ENCODE results near the gene CAMTA1. TPM values are rescaled to one million over a fixed set of nuclear protein-coding genes. Genes with fewer than 3 reads are reported as not detected.

Gene CAMTA1
- total RNA-seq, 1 experiment from 2014 or later = 85.2 TPM

DNA sequence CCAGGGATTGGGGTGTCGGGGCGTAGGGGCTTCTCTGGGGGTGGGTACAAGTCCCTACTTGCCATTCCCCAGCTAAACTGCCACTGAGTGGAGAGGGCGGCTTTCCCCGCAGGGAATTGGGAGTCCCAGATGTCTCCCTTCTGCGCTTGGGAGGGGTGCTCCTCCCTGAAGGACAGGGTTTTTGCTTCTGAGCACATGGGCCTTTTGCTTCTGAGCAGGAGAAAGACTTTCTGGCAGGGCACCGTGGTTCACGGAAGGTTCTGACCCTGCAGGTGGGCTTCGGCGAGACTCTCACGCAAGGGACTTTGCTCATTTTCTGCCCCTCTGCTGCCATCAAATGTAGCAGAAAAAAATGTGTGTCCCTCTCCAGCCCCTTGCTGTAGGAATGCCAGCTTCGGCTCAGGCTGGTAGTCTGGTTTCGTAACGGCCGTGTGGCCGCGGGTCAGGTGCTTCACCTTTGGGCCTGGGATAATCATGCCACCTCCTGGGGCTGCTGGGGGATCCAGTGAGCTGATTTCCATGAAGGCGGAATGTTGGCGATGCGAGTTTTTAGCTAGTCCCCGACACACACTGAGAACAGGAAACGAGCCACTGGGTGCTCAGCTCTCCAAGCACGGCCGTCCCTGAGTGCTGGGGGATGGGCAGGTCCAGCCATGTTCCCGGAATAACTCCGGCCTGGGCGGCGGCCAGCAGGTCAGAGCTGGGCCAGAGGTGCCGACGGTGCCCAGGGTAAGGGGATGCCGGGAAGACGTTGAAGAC lies 364.0 kb downstream of the CAMTA1 start:
- Histone ChIP-seq H3K36me3 (ENCODE audit: insufficient read depth, low read length, poor library complexity, severe bottlenecking) (no peaks in the 10 kb centered on the region), H3K9me3 (ENCODE audit: low read depth, low read length, poor library complexity, severe bottlenecking) (no peaks in the 10 kb centered on the region), H3K27ac (ENCODE audit: low read depth, low read length, poor library complexity, severe bottlenecking) (no peak overlapping the region), H3K4me1 (ENCODE audit: insufficient read depth, low read length, poor library complexity, severe bottlenecking) (no peaks in the 10 kb centered on the region), H3K4me3 (ENCODE audit: low read depth, low read length, poor library complexity, severe bottlenecking) (no peak overlapping the region), H3K27me3 (replicated peaks; ENCODE audit: insufficient read depth, low read depth, low read length, poor library complexity) (peaks cover 4% of the 10 kb centered on the region)
- no peak for TF ChIP-seq EZH2 (IDR thresholded peaks at IDR 0.05; ENCODE audit: borderline replicate concordance, low read depth, low read length, poor library complexity, severe bottlenecking)
- TF ChIP-seq, protein P1, sequence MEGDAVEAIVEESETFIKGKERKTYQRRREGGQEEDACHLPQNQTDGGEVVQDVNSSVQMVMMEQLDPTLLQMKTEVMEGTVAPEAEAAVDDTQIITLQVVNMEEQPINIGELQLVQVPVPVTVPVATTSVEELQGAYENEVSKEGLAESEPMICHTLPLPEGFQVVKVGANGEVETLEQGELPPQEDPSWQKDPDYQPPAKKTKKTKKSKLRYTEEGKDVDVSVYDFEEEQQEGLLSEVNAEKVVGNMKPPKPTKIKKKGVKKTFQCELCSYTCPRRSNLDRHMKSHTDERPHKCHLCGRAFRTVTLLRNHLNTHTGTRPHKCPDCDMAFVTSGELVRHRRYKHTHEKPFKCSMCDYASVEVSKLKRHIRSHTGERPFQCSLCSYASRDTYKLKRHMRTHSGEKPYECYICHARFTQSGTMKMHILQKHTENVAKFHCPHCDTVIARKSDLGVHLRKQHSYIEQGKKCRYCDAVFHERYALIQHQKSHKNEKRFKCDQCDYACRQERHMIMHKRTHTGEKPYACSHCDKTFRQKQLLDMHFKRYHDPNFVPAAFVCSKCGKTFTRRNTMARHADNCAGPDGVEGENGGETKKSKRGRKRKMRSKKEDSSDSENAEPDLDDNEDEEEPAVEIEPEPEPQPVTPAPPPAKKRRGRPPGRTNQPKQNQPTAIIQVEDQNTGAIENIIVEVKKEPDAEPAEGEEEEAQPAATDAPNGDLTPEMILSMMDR (conservative IDR thresholded peaks at IDR 0.05; ENCODE audit: low read depth, low read length) = no peak
- ChIA-PET CTCF (no interaction called here), POLR2A (ENCODE audit: low non-redundant PET) (interaction anchor here (0.6 kb wide), 1 partner anchor 17 kb away, joined by 3 read pairs; no protein-coding TSS in a partner anchor)
- no peak for DNase-seq (ENCODE audit: low spot score)
- intact Hi-C loops (cut with micrococcal nuclease; ENCODE audit: unreplicated experiment) = no loop called here
- BruUV-seq (replicated peaks) = no TSS peak

DNA sequence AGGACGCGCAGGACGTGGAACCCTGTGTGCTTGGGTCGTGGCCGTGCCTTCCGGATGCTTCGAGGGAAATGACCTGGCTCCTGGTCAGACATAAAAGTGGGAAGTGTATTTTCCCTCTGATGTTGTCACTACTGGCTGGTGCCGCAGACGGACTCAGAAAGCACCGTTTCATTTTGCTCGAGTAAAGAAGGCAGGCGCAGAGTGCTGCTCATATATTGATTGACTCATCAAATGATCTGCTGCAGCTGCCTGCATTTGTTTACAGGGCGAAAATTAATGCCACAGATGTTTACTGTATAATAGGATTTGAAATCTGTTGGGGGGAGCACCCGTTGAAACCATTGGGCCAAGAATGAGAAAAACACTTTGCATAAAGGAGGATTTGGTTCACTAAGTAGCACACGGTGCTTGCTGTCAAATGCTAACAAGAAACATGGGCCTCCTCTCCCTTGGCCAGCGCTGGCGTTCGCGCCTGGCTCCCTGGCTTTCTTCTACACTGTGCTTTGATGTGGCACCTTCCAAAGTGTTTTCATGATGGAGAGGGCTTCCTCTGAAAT lies 365.5 kb downstream of the CAMTA1 start:
- no TSS peak for BruUV-seq (replicated peaks)
- POLR2A ChIA-PET (ENCODE audit: low non-redundant PET) = no interaction called here
- CTCF ChIA-PET = no interaction called here

DNA sequence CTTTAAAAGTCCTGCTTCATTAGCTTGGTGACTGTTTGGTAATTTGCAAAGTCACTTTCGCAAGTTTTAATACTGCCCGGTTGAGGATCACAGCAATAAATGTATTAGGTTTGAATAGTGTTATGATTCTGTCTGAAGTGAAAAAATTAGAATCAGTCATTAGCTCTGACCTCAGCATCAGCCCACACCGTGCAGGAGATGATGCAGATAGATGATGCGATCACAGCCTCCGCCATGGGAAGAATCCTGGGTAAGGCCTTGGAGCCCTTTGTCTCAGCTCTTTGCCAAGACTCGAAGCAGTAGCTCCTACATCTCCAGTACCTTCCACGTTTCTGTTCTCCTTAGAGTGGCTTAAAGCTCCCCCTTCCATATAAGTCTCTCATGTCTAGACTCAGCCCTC lies 366.7 kb downstream of the CAMTA1 start:
- ChIA-PET POLR2A (ENCODE audit: low non-redundant PET) (interaction anchor here (0.5 kb wide), 1 partner anchor 47 kb away, joined by 3 read pairs; no protein-coding TSS in a partner anchor), CTCF (no interaction called here)
- H3K36me3 ChIP-seq (ENCODE audit: insufficient read depth, low read length, poor library complexity, severe bottlenecking) = no peaks in the 10 kb centered on the region
- intact Hi-C loops (cut with micrococcal nuclease; ENCODE audit: unreplicated experiment) = no loop called here
- no peak overlapping the region for H3K27ac ChIP-seq (ENCODE audit: low read depth, low read length, poor library complexity, severe bottlenecking)
- H3K4me1 ChIP-seq (ENCODE audit: insufficient read depth, low read length, poor library complexity, severe bottlenecking) = no peaks in the 10 kb centered on the region
- no peak for DNase-seq (ENCODE audit: low spot score)
- peaks cover 4% of the 10 kb centered on the region for H3K27me3 ChIP-seq (replicated peaks; ENCODE audit: insufficient read depth, low read depth, low read length, poor library complexity)
- TF ChIP-seq, protein P1 (conservative IDR thresholded peaks at IDR 0.05; ENCODE audit: low read depth, low read length) = no peak
- no peak for TF ChIP-seq EZH2 (IDR thresholded peaks at IDR 0.05; ENCODE audit: borderline replicate concordance, low read depth, low read length, poor library complexity, severe bottlenecking)
- H3K4me3 ChIP-seq (ENCODE audit: low read depth, low read length, poor library complexity, severe bottlenecking) = no peak overlapping the region
- no TSS peak for BruUV-seq (replicated peaks)
- H3K9me3 ChIP-seq (ENCODE audit: low read depth, low read length, poor library complexity, severe bottlenecking) = no peaks in the 10 kb centered on the region

More for the DNA sequence above, 365.5 kb downstream of the CAMTA1 start:
- no peak for TF ChIP-seq EZH2 (IDR thresholded peaks at IDR 0.05; ENCODE audit: borderline replicate concordance, low read depth, low read length, poor library complexity, severe bottlenecking)
- TF ChIP-seq, protein P1 (conservative IDR thresholded peaks at IDR 0.05; ENCODE audit: low read depth, low read length) = no peak
- no peak overlapping the region for H3K4me3 ChIP-seq (ENCODE audit: low read depth, low read length, poor library complexity, severe bottlenecking)
- peaks cover 4% of the 10 kb centered on the region for H3K27me3 ChIP-seq (replicated peaks; ENCODE audit: insufficient read depth, low read depth, low read length, poor library complexity)
- intact Hi-C loops (cut with micrococcal nuclease; ENCODE audit: unreplicated experiment) = no loop called here
- no peak for DNase-seq (ENCODE audit: low spot score)
- H3K4me1 ChIP-seq (ENCODE audit: insufficient read depth, low read length, poor library complexity, severe bottlenecking) = no peaks in the 10 kb centered on the region
- no peaks in the 10 kb centered on the region for H3K36me3 ChIP-seq (ENCODE audit: insufficient read depth, low read length, poor library complexity, severe bottlenecking)
- H3K27ac ChIP-seq (ENCODE audit: low read depth, low read length, poor library complexity, severe bottlenecking) = no peak overlapping the region
- no peaks in the 10 kb centered on the region for H3K9me3 ChIP-seq (ENCODE audit: low read depth, low read length, poor library complexity, severe bottlenecking)

Measured in A673 (cell line).